Measurements from ENCODE around the gene GPC6.

Gene GPC6

DNA sequence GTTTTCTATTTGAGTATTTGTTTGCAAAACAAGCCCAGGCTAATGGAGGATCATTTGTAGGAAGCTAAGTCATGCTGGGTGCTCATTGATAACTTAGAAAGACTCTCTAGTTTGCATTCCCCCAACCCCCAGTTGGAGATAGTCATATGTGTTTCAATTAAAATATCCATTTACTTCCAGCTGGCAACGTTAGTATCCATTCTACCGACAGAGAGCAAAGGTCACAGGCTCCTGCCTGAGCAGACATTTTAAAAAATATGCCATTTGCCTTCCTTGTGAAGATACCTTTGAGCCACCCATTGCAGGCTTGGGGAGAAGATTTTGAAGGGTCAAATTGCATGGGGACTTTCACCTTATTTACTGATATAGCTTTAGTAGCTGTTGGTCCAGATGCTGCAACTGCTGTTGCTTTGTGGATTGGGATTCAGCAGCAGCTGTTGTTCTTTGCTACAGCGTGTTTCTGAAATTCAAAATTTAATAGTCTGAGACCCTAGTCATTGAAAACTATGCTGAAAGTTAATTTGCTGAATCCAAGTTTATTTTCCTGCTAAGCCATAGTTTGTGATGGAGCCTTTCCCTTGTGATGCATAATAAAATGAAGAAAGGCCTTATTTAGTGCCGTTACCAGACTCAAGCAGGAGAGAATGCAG, 335.1 kb downstream of the GPC6 start:
- DNase-seq, result no peak

DNA sequence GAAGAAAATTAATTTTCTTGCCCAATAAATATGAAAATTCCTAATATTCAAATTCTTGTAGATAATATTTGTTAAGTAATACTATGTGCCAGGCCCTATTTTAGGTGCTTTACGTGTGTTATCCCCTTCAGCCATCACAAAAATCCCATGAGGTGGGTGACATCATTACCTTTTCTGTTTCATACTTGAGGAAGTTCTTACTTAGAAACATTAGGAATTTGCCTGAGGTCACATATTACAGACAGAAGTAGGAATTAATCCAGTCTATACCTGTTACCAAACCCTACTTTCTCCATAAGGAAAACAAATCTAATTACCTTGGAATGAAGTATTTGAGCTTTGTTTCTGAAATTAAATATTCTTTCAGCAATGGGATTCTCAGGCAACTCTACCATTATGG, 336.1 kb downstream of the GPC6 start:
- no peak for DNase-seq

DNA sequence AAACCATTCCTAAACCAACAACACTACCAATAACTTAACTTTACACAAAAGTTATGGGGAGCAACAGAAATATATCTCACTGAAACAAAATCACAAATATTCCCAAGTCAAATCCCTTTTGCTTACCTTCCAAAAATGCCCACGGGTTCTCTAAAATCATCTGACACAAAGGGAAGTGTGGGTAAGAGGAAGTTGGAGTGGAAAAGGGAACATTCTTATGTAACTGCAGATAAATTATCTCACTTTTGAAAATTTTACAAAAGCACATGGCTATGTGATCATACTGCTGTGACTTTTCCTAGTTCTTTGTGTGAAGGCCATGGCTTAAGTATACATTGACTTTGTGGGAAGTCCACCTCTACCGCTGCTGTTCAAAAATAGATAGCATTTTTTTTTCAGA, 350.5 kb downstream of the GPC6 start:
- no peak for DNase-seq

DNA sequence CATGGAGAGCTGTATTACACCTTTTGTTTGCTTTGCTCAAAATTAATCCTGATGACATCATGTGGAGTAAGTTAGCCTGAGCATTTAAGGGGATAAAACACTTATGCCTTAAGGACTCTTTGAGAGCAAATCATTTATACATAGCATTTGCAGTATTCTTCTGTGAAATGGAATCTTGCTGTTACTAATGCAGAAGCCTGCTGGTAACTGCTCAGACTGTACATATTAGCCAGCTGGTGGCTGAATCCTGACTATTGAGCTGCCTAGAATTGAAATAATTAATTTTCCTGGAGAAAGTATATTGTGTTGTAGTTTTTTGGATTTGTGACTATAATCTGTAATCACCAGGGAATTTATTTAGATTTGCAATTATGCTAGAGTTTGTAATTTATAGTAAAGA, 363.2 kb downstream of the GPC6 start:
- no peak for DNase-seq

DNA sequence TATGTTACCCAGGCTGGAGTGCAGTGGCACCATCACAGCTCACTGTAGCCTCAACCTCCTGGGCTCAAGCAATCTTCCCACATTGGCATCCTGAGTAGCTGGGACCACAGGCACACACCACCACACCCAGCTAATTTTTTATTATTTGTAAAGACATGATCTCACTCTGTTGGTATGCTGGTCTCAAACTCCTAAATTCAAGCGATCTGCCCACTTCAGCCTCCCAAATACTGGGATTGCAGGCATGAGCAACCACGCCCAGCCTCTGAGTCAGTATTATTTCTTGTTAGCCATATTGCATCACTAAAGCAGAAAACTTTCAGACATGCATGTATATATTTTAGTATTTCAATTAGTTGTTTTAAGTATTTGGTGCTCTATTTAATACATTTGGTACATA, 376.4 kb downstream of the GPC6 start:
- DNase-seq, result no peak

DNA sequence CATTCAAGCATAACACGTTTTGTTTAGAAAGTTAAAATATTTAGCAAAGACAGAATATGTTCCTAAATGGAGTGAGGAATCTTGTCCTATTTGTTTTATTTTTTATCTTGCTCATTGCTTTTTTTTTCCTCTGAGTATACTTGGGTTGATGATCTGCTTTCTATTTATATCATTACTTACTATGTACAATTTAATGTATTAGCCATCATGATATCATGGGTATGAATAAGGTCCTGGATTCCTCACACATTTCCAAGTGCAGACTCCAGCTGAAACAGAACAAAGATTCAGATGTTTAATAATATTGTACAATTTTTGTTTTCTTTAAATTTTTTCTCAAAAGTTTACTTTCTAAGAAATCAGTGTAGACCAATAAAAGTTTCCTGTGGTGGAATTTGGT, 388.2 kb downstream of the GPC6 start:
- DNase-seq, result no peak

DNA sequence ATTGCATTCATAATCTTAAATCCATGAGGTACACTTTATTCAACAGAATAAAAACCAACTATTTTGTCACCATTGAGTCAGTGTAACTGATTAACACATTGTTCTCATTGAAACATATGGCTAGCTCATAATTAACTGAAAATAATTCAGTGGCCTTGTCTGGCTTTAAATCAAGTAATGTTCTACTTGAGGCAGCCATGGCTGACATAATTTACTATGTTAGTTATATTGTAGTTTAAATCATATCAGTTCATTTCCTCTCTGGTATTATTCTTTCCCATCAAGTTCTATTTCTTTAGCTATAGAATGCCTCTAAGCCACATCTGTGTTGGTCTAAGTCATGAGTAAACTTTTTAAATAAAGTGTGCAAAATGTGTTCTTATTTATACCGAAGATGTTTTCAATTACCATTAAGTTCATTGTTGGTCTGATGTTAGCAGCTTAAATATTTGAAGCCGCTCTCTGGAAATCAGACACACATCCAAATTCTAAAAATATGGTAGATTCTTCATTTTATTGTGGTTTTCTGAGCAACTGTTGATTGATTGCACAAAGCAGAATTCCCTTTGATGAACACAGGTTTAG, 393.7 kb downstream of the GPC6 start:
- DNase-seq, result no peak

DNA sequence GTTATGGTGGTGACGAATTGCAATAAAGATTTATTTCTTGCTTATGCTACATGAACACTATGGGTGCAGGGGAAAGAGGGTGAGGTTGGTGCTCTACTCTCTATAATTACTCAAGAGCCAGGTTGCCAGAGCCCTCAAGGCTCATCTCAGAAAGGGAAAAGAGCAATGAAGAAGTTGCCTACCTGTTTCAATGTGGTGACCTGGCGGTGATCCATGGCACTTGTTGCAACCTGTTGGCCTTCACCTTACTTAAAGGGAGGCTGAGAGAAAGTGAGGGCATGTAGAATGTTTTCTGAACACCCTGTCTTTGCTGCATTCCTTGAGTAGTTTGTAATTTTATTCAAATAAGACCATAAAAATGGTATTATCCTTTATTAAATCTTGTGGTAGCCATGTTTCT, 394.4 kb downstream of the GPC6 start:
- no peak for DNase-seq

DNA sequence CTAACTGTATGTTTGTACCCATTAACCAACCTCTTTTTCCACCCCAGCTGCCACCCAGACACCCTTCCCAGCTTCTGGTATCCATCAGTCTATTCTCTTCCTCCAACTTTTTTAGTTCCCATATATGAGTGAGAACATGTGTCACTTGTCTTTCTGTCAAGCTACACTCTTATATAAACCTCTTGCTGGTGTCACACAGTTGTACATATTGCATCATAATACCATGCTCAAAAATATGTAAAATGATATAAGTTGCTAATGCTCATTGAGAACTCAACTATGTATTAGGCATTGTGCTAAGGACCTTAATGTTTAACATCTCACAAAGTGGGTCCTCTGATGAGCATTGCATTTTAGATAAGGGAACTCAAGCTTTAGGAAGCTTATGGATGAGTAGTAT, 395.4 kb downstream of the GPC6 start:
- DNase-seq, result no peak

DNA sequence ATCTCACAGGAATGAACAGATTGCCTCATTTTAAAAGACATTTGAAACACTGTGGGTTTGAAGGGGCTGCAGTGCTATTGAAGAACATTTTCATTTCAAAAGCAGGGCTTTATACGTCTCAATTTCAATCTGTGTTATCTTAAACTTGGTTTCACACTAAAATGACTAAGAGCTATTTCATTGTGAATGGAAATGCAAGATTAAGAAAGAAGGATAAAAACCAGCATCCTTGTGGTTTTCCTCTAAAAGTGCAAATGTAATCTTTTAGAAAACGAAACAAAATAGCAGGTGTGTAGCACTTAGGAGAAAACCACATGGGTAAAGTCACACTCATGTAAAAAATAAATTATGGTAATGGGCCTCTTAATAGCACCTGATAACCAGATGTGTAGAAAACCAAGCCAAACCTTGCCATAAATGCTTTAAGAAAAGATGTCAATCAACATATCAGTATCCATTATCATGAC, 397.7 kb downstream of the GPC6 start:
- DNase-seq, result no peak

DNA sequence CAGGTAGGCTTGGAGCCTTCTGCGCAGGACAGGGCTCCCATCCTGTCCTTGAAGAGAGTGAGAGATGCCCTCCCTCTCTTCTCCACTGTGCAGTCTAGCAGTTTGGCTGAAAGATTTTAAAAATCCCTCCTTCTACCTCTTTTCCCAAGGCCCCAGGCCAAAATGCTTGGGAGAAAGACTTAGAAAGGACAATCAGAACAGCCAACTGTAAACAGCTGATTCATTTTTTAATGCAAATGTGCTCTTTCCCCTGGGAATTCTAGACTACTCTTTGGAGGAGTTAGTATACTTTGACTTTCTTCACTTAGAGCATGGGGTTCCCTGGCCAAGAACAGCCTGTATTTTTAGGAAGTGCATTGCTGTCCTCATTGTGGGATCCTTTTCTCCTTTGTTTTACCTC, 398.9 kb downstream of the GPC6 start:
- DNase-seq, result no peak

DNA sequence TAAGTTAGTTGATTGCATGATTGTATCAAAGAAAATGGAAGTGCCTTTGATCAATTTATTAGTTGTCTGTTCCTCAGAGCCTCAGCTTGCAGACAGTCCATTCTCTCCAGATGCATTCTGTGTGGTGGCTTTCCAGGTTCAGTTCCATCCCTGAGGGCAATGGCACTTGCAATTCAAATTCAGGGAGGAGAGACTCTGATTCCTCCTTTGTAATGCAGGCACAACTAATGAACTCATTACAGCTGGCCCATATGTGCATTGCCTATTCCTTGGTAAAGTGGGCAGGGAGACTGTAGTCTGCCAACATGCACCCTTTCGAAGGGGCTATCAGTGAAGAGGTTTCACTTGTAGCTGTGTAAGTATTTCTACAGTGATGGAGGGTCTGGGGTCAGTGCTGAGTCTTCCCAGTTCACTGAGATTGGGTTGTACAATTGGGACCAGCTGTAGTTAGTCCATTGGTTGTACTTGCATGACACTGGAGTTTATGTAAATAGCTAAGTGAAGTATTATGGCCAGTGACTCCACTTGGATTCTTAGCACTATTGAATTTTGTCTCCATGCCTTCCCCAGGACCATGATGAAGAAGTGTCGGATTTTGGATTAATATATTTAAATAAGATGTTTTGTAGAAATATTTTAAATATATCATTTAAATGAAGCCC, 401.7 kb downstream of the GPC6 start:
- no peak for DNase-seq

DNA sequence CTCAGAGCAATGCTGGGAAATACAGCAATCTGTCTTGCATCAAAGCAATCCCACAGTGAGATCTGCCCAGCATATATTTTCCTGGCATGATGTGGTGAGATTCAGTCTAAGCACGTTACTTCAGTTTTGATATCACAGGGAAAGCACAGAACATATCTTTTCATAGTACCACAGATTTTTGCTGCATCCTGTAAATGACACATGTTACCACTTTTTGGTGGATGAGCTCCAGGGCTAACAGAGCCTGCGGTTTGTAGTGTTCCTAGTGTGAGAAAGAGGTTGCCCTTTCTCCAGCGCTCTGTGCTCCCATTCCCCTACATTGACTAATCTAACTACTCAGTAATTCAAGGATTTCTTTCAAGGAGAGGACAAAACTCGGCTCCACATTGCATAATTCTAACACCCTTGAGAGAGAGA, 409.0 kb downstream of the GPC6 start:
- DNase-seq, result no peak

DNA sequence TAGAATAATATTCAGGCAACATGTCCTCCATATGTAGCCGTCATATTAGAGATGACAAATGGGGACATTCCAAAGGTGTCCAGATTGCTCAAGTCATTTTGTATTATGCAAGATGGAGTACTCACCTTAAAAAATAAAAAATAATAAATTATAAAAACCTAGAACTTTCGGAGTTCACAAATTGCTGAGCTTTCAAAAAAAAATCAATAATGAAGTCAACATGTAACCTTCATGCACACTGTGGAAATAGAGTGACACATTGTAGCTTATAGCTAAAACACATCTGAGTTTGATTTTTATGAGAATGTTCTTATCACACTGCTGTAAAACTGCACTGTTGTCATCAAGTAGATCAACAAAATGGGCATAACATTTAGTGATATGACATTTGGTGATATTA, 411.2 kb downstream of the GPC6 start:
- DNase-seq, result no peak

DNA sequence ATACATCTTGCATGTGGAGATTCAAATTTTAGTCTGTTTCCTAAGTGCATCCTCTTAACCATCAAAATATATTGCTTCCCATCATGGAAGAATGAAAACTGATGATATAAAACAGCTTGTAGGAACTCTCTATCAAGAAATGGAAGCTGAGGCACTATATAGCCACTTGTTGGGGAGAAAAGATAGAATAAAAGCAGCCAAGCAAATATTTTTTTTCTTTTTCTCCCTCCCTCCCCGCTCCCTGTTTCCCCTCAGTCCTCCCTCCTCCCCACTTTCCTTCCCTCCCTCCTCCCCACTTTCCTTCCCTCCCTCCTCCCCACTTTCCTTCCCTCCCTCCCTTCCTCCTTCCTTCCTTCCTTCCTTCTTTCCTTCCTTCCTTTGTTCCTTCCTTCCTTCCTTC, 413.8 kb downstream of the GPC6 start:
- no peak for DNase-seq

DNA sequence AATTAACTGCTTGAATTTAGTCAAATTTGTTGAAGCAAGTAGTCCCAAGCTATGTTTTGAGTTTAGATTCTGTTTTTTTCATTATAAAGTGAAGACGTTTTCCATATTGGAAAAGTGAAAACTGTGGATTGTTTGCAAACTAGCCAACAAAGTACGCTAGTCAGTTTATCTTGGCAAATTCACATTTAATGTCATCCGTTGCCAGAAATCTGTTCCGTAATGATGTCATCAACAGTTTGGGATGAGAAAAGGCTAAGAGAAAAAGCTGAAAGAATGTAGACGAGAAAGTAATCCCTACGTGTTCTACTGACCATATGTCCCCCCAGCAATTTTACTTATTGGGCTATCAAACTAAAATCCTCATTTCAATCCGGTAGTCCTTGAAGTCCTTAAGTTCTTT, 419.6 kb downstream of the GPC6 start:
- DNase-seq, result no peak

DNA sequence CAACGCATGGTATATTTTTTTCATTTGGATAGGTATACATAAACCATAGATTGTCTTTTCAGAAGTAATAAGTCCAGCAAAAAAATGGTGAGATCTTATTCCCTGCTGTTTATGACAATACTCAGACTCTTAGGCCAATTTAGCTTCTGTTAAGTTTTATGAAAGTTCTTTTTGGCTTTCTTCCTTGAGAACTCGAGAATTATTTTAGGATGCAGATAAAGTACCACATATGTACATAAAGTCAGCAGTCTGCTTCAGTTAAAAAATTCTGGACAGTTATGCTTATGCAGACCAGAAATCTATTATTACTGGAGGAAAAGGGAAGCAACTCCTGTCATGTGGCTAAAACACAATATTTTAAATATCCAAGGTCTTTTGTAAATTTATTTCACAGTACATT, 422.9 kb downstream of the GPC6 start:
- no peak for DNase-seq

DNA sequence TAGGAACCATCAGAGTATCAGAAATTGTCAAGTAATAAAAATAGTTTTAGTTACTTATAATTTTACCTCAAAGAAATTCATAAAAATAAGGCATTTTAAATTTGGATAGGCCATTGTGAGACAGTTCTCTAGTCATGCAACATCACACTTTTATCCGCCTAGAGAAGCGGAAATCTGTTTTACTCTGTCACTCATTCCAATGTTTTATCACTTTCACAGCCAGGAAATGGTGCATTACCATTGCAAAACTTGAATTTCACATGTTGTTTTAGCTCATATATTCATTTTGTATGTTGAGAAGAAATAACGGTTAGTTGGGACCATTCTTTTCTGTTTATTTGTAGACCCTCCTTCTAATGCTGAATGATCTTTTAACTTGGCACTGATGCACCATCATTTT, 427.2 kb downstream of the GPC6 start:
- no peak for DNase-seq

DNA sequence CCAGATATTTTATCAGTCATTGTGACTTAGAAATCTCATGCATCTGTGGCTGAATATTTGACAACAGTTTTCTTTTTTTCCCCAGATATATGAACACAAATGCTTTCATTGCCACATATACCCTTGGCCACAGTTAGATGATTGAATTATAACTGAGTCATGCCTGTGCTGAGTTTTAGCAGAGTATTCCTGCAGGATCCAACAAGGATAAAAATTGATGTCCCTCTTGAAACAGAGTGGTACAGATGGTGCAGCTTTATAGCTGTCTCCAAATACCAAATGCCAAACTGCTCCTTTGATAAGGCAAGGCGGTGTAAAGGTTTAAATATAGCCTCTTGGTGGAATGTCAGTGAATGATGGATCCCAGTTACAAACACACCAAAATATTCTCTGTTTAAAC, 428.5 kb downstream of the GPC6 start:
- DNase-seq, result no peak

DNA sequence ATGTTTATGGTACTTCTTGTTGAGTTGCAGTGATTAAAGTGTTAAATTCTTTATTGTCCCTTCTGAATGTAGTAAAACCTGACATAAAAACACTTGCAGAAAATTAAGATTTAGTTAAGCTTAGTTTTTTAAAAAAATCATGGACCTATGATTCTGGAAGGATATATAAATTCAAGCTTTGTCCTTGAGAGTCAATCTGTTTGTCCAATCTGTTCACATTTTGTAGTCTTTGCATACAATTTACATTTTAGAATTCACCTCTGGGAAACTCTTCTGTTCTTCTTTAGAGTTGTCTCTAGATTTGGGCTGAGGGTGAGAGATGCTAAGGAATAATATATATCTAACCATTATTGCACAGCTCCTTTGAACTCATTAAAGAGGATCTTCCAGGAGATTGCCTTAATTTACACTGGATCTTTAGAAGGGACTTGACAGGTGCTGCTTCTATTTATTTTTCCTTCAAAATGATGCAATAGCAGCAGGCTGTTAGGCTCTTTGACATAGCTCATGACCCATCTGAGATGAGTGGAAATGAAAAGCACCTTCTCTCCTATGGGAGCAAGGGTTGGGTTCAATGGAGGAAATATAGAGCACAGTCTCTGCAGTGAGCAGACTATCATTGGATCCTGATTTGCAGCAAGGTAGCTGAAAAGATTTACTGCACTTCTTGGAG, 433.9 kb downstream of the GPC6 start:
- DNase-seq, result no peak

DNA sequence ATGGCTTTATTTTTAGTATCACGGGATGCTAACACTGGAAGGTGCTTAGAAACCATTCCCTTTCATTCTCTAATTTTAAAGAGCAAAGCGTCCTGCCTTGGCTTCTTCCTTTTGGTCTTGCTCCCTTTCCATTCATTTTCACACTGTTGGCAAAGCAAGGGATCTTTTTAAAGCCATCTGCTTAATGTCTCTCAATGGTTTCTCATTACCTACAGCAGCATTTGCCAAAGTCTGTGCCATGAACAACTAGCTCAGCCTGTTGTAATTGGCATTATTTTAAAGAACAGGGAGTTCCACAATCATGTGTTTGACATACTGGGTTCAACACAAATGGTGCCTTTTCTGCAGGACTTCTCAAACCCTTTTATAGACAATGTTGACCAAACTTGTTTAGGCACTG, 444.3 kb downstream of the GPC6 start:
- DNase-seq, result no peak

DNA sequence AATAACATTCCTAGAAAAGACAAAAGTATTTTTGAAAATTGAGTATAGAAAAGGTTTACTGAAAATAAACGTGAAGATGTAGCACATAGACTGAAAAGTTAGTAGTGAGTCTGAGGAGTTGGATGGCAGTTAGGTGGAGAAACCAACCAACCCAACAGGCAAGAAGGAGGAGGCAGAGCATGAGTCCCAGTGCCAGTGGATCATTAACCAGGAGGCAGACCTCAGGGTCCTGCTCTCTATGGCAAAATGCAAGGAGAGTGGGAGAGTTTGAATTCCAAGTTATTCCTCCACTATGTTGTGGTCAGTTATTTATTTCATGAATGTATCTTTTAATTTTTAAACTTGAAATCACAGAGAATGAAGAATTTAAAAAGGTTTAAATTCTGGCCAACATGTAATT, 446.4 kb downstream of the GPC6 start:
- DNase-seq, result no peak

DNA sequence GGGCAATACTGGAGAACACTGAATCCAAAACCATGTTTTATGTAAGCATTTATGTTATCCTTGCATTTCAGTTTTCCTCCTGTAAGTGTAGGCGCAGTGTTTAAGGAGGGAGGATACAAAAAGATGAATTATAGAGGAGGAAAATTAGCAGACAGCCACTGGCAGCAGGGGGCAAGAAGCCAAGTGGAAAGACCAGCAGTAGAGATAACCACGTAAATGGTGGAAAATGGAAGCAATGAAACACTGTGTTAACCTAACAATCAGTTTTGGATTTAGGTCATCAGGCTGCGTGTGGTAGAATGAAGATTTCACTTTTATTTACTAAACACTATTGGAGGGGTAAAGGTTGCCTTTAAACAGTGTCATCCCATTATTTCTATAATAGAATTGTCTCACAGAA, 447.3 kb downstream of the GPC6 start:
- no peak for DNase-seq

Data from nucleus accumbens (tissue), 56 donors.